Karpas-422 (cell line): ENCODE results near the gene FBXL17. TPM values are rescaled to one million over a fixed set of nuclear protein-coding genes. Genes with fewer than 3 reads are reported as not detected.

Experiments
- DNase-seq: peaks from one replicate; pipeline ENCODE4 v3.0.0-alpha.2; 2015
- H2AFZ ChIP-seq: fragments of 200-600 bp; sonication (generic); 2 replicates; pipeline ENCODE4 v1.6.1; 2014; ENCODE audit warnings: antibody characterized with exemption, low read length, mixed read lengths
- H3K27ac ChIP-seq: fragments of 200-600 bp; sonication (generic); 2 replicates; pipeline ENCODE4 v1.5.1; 2014; ENCODE audit warnings: mild to moderate bottlenecking, low read length, moderate library complexity
- H3K27me3 ChIP-seq: fragments of 200-600 bp; sonication (generic); 2 replicates; pipeline ENCODE4 v1.6.1; 2014; ENCODE audit warnings: low read length, mixed read lengths
- H3K36me3 ChIP-seq: fragments of 200-600 bp; sonication (generic); 2 replicates; pipeline ENCODE4 v1.6.1; 2014; ENCODE audit warnings: low read length, mixed read lengths; ENCODE audit not compliant: insufficient read depth
- H3K4me1 ChIP-seq: fragments of 200-600 bp; sonication (generic); 2 replicates; pipeline ENCODE4 v1.6.1; 2014; ENCODE audit warnings: mild to moderate bottlenecking, low read length, mixed read lengths
- H3K4me2 ChIP-seq: fragments of 200-600 bp; sonication (generic); 2 replicates; pipeline ENCODE4 v1.6.1; 2014; ENCODE audit warnings: low read length, low read depth, mild to moderate bottlenecking; ENCODE audit not compliant: poor library complexity, severe bottlenecking
- H3K4me3 ChIP-seq: fragments of 200-600 bp; sonication (generic); 2 replicates; pipeline ENCODE4 v1.5.1; 2014; ENCODE audit warnings: mild to moderate bottlenecking, antibody characterized with exemption, low read length, mixed read lengths
- H3K79me2 ChIP-seq: fragments of 200-600 bp; sonication (generic); 2 replicates; pipeline ENCODE4 v1.6.1; 2014; ENCODE audit warnings: mild to moderate bottlenecking, low read length, mixed read lengths
- H3K9ac ChIP-seq: fragments of 200-600 bp; sonication (generic); 2 replicates; pipeline ENCODE4 v1.6.0; 2014; ENCODE audit warnings: low read length
- H3K9me2 ChIP-seq: fragments of 200-600 bp; sonication (generic), shearing (Covaris generic); replicated peaks from 2 replicates; pipeline ENCODE4 v1.6.0; 2014; ENCODE audit warnings: mild to moderate bottlenecking, low read length, moderate library complexity; ENCODE audit not compliant: insufficient read depth
- H3K9me3 ChIP-seq: fragments of 300-700, 200-600 bp; sonication (generic); 2 replicates; pipeline ENCODE4 v1.6.1; 2014; ENCODE audit warnings: low read length, mixed read lengths
- H4K20me1 ChIP-seq: fragments of 200-600 bp; sonication (generic); 2 replicates; pipeline ENCODE4 v1.6.1; 2014; ENCODE audit warnings: mild to moderate bottlenecking, antibody characterized with exemption, low read length, low read depth; ENCODE audit not compliant: insufficient read depth
- total RNA-seq: library from RNA; depleted of rRNA; stranded (reverse); fragments of >200 nt; shearing (Covaris generic); gene quantifications from 2 replicates; pipeline ENCODE4 v1.2.3, GENCODE V29; 2014; ENCODE audit warnings: low replicate concordance

FBXL17 gene
- total RNA-seq, 1 experiment from 2014 or later = 26.9 TPM

- no peak for DNase-seq
- H3K36me3 ChIP-seq = no peaks in the 10 kb centered on the region
- no peaks in the 10 kb centered on the region for H3K27me3 ChIP-seq
- H3K9me3 ChIP-seq = no peaks in the 10 kb centered on the region
- H3K9ac ChIP-seq = no peak overlapping the region
- no peaks in the 10 kb centered on the region for H4K20me1 ChIP-seq
- H3K4me2 ChIP-seq = no peak overlapping the region
- H3K4me3 ChIP-seq = no peak overlapping the region
- no peaks in the 10 kb centered on the region for H3K4me1 ChIP-seq
- no peak overlapping the region for H3K27ac ChIP-seq
- no peak overlapping the region for H2AFZ ChIP-seq
- H3K9me2 ChIP-seq = no peaks in the 10 kb centered on the region
- no peaks in the 10 kb centered on the region for H3K79me2 ChIP-seq
Observed at GRCh38 chr5:107968406-107968843, 413.5 kb downstream of the FBXL17 start.

- Histone ChIP-seq H3K4me1 (no peaks in the 10 kb centered on the region), H3K9ac (no peak overlapping the region), H4K20me1 (no peaks in the 10 kb centered on the region), H3K36me3 (no peaks in the 10 kb centered on the region), H3K9me3 (no peaks in the 10 kb centered on the region), H3K27me3 (no peaks in the 10 kb centered on the region), H3K79me2 (no peaks in the 10 kb centered on the region), H3K4me2 (no peak overlapping the region), H2AFZ (no peak overlapping the region), H3K9me2 (no peaks in the 10 kb centered on the region), H3K4me3 (no peak overlapping the region), H3K27ac (no peak overlapping the region)
- DNase-seq = no peak
Observed at GRCh38 chr5:107966201-107966600, 415.7 kb downstream of the FBXL17 start.

- Histone ChIP-seq H3K9ac (no peak overlapping the region), H3K79me2 (no peaks in the 10 kb centered on the region), H2AFZ (no peak overlapping the region), H3K4me2 (no peak overlapping the region), H3K36me3 (no peaks in the 10 kb centered on the region), H4K20me1 (no peaks in the 10 kb centered on the region), H3K4me1 (no peaks in the 10 kb centered on the region), H3K9me2 (no peaks in the 10 kb centered on the region), H3K9me3 (no peaks in the 10 kb centered on the region), H3K27ac (no peak overlapping the region), H3K4me3 (no peak overlapping the region), H3K27me3 (no peaks in the 10 kb centered on the region)
- no peak for DNase-seq
Observed at GRCh38 chr5:107964722-107965121, 417.2 kb downstream of the FBXL17 start.

- no peak for DNase-seq
- no peak overlapping the region for H2AFZ ChIP-seq
- H3K4me3 ChIP-seq = no peak overlapping the region
- no peaks in the 10 kb centered on the region for H3K36me3 ChIP-seq
- H3K9me3 ChIP-seq = no peaks in the 10 kb centered on the region
- H3K27ac ChIP-seq = no peak overlapping the region
- H3K9me2 ChIP-seq = no peaks in the 10 kb centered on the region
- H3K79me2 ChIP-seq = no peaks in the 10 kb centered on the region
- H3K9ac ChIP-seq = no peak overlapping the region
- no peaks in the 10 kb centered on the region for H3K4me1 ChIP-seq
- no peaks in the 10 kb centered on the region for H3K27me3 ChIP-seq
- no peak overlapping the region for H3K4me2 ChIP-seq
- no peaks in the 10 kb centered on the region for H4K20me1 ChIP-seq
Observed at GRCh38 chr5:107959573-107960279, 422.2 kb downstream of the FBXL17 start.

GRCh38 chr5:107958861-107959260, 423.0 kb downstream of the FBXL17 start:
- H3K27ac ChIP-seq = no peak overlapping the region
- DNase-seq = no peak
- no peak overlapping the region for H3K4me3 ChIP-seq
- no peaks in the 10 kb centered on the region for H3K27me3 ChIP-seq
- no peaks in the 10 kb centered on the region for H3K9me3 ChIP-seq
- no peaks in the 10 kb centered on the region for H3K79me2 ChIP-seq
- H3K4me1 ChIP-seq = no peaks in the 10 kb centered on the region
- no peak overlapping the region for H2AFZ ChIP-seq
- H3K9ac ChIP-seq = no peak overlapping the region
- no peaks in the 10 kb centered on the region for H4K20me1 ChIP-seq
- H3K36me3 ChIP-seq = no peaks in the 10 kb centered on the region
- H3K4me2 ChIP-seq = no peak overlapping the region
- H3K9me2 ChIP-seq = no peaks in the 10 kb centered on the region

- Histone ChIP-seq H3K27ac (no peak overlapping the region), H3K9me3 (no peaks in the 10 kb centered on the region), H3K9me2 (no peaks in the 10 kb centered on the region), H3K36me3 (no peaks in the 10 kb centered on the region), H4K20me1 (no peaks in the 10 kb centered on the region), H3K4me1 (no peaks in the 10 kb centered on the region), H3K9ac (no peak overlapping the region), H3K4me3 (no peak overlapping the region), H2AFZ (no peak overlapping the region), H3K27me3 (no peaks in the 10 kb centered on the region), H3K4me2 (no peak overlapping the region), H3K79me2 (no peaks in the 10 kb centered on the region)
- DNase-seq = no peak
Observed at GRCh38 chr5:107958432-107958831, 423.5 kb downstream of the FBXL17 start.

GRCh38 chr5:107957051-107957450, 424.8 kb downstream of the FBXL17 start:
- no peaks in the 10 kb centered on the region for H3K9me3 ChIP-seq
- H2AFZ ChIP-seq = no peak overlapping the region
- no peaks in the 10 kb centered on the region for H3K27me3 ChIP-seq
- no peak for DNase-seq
- no peak overlapping the region for H3K4me3 ChIP-seq
- no peak overlapping the region for H3K27ac ChIP-seq
- no peaks in the 10 kb centered on the region for H4K20me1 ChIP-seq
- H3K4me2 ChIP-seq = no peak overlapping the region
- no peaks in the 10 kb centered on the region for H3K4me1 ChIP-seq
- no peaks in the 10 kb centered on the region for H3K36me3 ChIP-seq
- H3K9me2 ChIP-seq = no peaks in the 10 kb centered on the region
- H3K9ac ChIP-seq = no peak overlapping the region
- H3K79me2 ChIP-seq = no peaks in the 10 kb centered on the region

- H3K27ac ChIP-seq = no peak overlapping the region
- no peaks in the 10 kb centered on the region for H3K9me2 ChIP-seq
- no peak overlapping the region for H3K4me2 ChIP-seq
- no peaks in the 10 kb centered on the region for H3K36me3 ChIP-seq
- no peaks in the 10 kb centered on the region for H3K4me1 ChIP-seq
- no peaks in the 10 kb centered on the region for H3K9me3 ChIP-seq
- no peak overlapping the region for H3K9ac ChIP-seq
- H3K79me2 ChIP-seq = no peaks in the 10 kb centered on the region
- no peak overlapping the region for H2AFZ ChIP-seq
- no peak for DNase-seq
- no peaks in the 10 kb centered on the region for H3K27me3 ChIP-seq
- no peak overlapping the region for H3K4me3 ChIP-seq
- H4K20me1 ChIP-seq = no peaks in the 10 kb centered on the region
Observed at GRCh38 chr5:107955321-107955720, 426.6 kb downstream of the FBXL17 start.
